ENCODE measurements around the gene RBM6. TPM values are rescaled to one million over a fixed set of nuclear protein-coding genes. Genes with fewer than 3 reads are reported as not detected.

RBM6 gene
- total and polyA plus RNA-seq, 9 of the 15 experiments (the other 6 are each of a cell fraction or from before 2014, with no cell fraction given): 19.9 to 82.2 (median 57.8) TPM

- TF ChIP-seq, protein P1, sequence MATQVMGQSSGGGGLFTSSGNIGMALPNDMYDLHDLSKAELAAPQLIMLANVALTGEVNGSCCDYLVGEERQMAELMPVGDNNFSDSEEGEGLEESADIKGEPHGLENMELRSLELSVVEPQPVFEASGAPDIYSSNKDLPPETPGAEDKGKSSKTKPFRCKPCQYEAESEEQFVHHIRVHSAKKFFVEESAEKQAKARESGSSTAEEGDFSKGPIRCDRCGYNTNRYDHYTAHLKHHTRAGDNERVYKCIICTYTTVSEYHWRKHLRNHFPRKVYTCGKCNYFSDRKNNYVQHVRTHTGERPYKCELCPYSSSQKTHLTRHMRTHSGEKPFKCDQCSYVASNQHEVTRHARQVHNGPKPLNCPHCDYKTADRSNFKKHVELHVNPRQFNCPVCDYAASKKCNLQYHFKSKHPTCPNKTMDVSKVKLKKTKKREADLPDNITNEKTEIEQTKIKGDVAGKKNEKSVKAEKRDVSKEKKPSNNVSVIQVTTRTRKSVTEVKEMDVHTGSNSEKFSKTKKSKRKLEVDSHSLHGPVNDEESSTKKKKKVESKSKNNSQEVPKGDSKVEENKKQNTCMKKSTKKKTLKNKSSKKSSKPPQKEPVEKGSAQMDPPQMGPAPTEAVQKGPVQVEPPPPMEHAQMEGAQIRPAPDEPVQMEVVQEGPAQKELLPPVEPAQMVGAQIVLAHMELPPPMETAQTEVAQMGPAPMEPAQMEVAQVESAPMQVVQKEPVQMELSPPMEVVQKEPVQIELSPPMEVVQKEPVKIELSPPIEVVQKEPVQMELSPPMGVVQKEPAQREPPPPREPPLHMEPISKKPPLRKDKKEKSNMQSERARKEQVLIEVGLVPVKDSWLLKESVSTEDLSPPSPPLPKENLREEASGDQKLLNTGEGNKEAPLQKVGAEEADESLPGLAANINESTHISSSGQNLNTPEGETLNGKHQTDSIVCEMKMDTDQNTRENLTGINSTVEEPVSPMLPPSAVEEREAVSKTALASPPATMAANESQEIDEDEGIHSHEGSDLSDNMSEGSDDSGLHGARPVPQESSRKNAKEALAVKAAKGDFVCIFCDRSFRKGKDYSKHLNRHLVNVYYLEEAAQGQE (IDR thresholded peaks at IDR 0.05; ENCODE audit: borderline replicate concordance): no peak
- TF ChIP-seq, protein P1 (CRISPR knock-in tag; IDR thresholded peaks at IDR 0.05; ENCODE audit: low read depth): no peak
- TF ChIP-seq ZNF316 (IDR thresholded peaks at IDR 0.05): peak; percentile 49; the same call in 1 of the 2 replicates
- TF ChIP-seq ERF (CRISPR knock-in tag; IDR thresholded peaks at IDR 0.05): peak; percentile 59; the same call in 1 of the 2 replicates
- TF ChIP-seq ZBTB2 (IDR thresholded peaks at IDR 0.05): peak; percentile 45; the same call in 1 of the 2 replicates
- TF ChIP-seq ZNF121 (CRISPR knock-in tag; conservative IDR thresholded peaks at IDR 0.05): no peak
- peak; percentile 68 for TF ChIP-seq HLTF (IDR thresholded peaks at IDR 0.05)
- TF ChIP-seq, protein P2, sequence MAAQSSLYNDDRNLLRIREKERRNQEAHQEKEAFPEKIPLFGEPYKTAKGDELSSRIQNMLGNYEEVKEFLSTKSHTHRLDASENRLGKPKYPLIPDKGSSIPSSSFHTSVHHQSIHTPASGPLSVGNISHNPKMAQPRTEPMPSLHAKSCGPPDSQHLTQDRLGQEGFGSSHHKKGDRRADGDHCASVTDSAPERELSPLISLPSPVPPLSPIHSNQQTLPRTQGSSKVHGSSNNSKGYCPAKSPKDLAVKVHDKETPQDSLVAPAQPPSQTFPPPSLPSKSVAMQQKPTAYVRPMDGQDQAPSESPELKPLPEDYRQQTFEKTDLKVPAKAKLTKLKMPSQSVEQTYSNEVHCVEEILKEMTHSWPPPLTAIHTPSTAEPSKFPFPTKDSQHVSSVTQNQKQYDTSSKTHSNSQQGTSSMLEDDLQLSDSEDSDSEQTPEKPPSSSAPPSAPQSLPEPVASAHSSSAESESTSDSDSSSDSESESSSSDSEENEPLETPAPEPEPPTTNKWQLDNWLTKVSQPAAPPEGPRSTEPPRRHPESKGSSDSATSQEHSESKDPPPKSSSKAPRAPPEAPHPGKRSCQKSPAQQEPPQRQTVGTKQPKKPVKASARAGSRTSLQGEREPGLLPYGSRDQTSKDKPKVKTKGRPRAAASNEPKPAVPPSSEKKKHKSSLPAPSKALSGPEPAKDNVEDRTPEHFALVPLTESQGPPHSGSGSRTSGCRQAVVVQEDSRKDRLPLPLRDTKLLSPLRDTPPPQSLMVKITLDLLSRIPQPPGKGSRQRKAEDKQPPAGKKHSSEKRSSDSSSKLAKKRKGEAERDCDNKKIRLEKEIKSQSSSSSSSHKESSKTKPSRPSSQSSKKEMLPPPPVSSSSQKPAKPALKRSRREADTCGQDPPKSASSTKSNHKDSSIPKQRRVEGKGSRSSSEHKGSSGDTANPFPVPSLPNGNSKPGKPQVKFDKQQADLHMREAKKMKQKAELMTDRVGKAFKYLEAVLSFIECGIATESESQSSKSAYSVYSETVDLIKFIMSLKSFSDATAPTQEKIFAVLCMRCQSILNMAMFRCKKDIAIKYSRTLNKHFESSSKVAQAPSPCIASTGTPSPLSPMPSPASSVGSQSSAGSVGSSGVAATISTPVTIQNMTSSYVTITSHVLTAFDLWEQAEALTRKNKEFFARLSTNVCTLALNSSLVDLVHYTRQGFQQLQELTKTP (IDR thresholded peaks at IDR 0.05; ENCODE audit: low read depth in 1 of 2, partially characterized antibody in 2 of 2): peak in 1 of 2 experiments; percentile 95
- peak; percentile 66 for TF ChIP-seq RBBP5 (IDR thresholded peaks at IDR 0.05; ENCODE audit: borderline replicate concordance, insufficient read depth, low read length, poor library complexity, severe bottlenecking)
These were observed at the start of gene RBM6 (continued) for GRCh38 chr3:49939858-49940666.
